Skeletal muscle satellite cell (primary cell): ENCODE data around the gene HDAC8.
"Not testable (repeated sequence)": the region's sequence is repeated elsewhere in the genome, so short reads cannot be mapped to it uniquely, and the experiment has no call there.

Source experiments
- H3K27me3 ChIP-seq: 2 replicates; pipeline ENCODE4 v1.7.0; 2013; ENCODE audit warnings: low read length; ENCODE audit not compliant: control insufficient read depth, insufficient read depth
- H3K36me3 ChIP-seq: 2 replicates; pipeline ENCODE4 v1.7.0; 2013; ENCODE audit warnings: mild to moderate bottlenecking, control low read depth, low read length; ENCODE audit not compliant: insufficient read depth
- H3K4me1 ChIP-seq: 2 replicates; pipeline ENCODE4 v1.7.0; 2013; ENCODE audit warnings: low read length; ENCODE audit not compliant: control insufficient read depth, insufficient read depth
- H3K4me2 ChIP-seq: 2 replicates; pipeline ENCODE4 v1.7.0; 2013; ENCODE audit warnings: mild to moderate bottlenecking, low read length
- H3K4me3 ChIP-seq: 2 replicates; pipeline ENCODE4 v1.7.0; 2013; ENCODE audit warnings: low read length
- H3K9ac ChIP-seq: 2 replicates; pipeline ENCODE4 v1.7.0; 2013; ENCODE audit warnings: mild to moderate bottlenecking, low read depth, low read length, moderate library complexity
- H3K9me3 ChIP-seq: replicated peaks from 2 replicates; pipeline ENCODE4 v1.7.0; 2013; ENCODE audit warnings: mild to moderate bottlenecking, control low read depth, low read length

The HDAC8 gene

GRCh38 chrX:72346302-72346949 is 226.2 kb downstream of the HDAC8 start:
- peaks cover 5% of the 10 kb centered on the region for H3K36me3 ChIP-seq
- H3K9me3 ChIP-seq: no peaks in the 10 kb centered on the region
- no peak overlapping the region for H3K9ac ChIP-seq
- no peak overlapping the region for H3K4me3 ChIP-seq
- peaks cover 9% of the 10 kb centered on the region for H3K27me3 ChIP-seq
- H3K4me2 ChIP-seq: no peak overlapping the region
- H3K4me1 ChIP-seq: no peaks in the 10 kb centered on the region

- no peaks in the 10 kb centered on the region for H3K36me3 ChIP-seq
- H3K9ac ChIP-seq: no peak overlapping the region
- no peaks in the 10 kb centered on the region for H3K9me3 ChIP-seq
- no peak overlapping the region for H3K4me2 ChIP-seq
- H3K4me3 ChIP-seq: no peak overlapping the region
- no peaks in the 10 kb centered on the region for H3K4me1 ChIP-seq
- H3K27me3 ChIP-seq: peaks cover 15% of the 10 kb centered on the region
Observed at GRCh38 chrX:72340626-72341025, 232.0 kb downstream of the HDAC8 start.

GRCh38 chrX:72340041-72340440 is 232.6 kb downstream of the HDAC8 start:
- no peak overlapping the region for H3K4me2 ChIP-seq
- H3K4me3 ChIP-seq: no peak overlapping the region
- no peak overlapping the region for H3K9ac ChIP-seq
- no peaks in the 10 kb centered on the region for H3K9me3 ChIP-seq
- H3K4me1 ChIP-seq: no peaks in the 10 kb centered on the region
- no peaks in the 10 kb centered on the region for H3K36me3 ChIP-seq
- H3K27me3 ChIP-seq: peaks cover 12% of the 10 kb centered on the region

GRCh38 chrX:72330131-72330530 is 242.5 kb downstream of the HDAC8 start:
- peaks cover 6% of the 10 kb centered on the region for H3K27me3 ChIP-seq
- no peak overlapping the region for H3K9ac ChIP-seq
- H3K4me2 ChIP-seq: no peak overlapping the region
- no peaks in the 10 kb centered on the region for H3K36me3 ChIP-seq
- no peaks in the 10 kb centered on the region for H3K9me3 ChIP-seq
- H3K4me3 ChIP-seq: no peak overlapping the region
- no peaks in the 10 kb centered on the region for H3K4me1 ChIP-seq

GRCh38 chrX:72326605-72327300 is 245.9 kb downstream of the HDAC8 start:
- peaks cover 13% of the 10 kb centered on the region for H3K27me3 ChIP-seq
- H3K9ac ChIP-seq: no peak overlapping the region
- no peaks in the 10 kb centered on the region for H3K9me3 ChIP-seq
- no peaks in the 10 kb centered on the region for H3K4me1 ChIP-seq
- no peak overlapping the region for H3K4me3 ChIP-seq
- no peaks in the 10 kb centered on the region for H3K36me3 ChIP-seq
- H3K4me2 ChIP-seq: no peak overlapping the region

- H3K4me3 ChIP-seq, H3K9me3 ChIP-seq, H3K9ac ChIP-seq, H3K36me3 ChIP-seq, H3K4me1 ChIP-seq, H3K4me2 ChIP-seq: not testable (repeated sequence)
- H3K27me3 ChIP-seq: peaks cover 40% of the 10 kb centered on the region
Observed at GRCh38 chrX:72319651-72320050, 253.0 kb downstream of the HDAC8 start.

- Histone ChIP-seq H3K9ac (no peak overlapping the region), H3K4me3 (no peak overlapping the region), H3K4me2 (no peak overlapping the region), H3K4me1 (no peaks in the 10 kb centered on the region), H3K36me3 (no peaks in the 10 kb centered on the region), H3K9me3 (no peaks in the 10 kb centered on the region), H3K27me3 (peaks cover 55% of the 10 kb centered on the region)
Observed at GRCh38 chrX:72317139-72317538, 255.5 kb downstream of the HDAC8 start.

- Histone ChIP-seq H3K9me3 (no peaks in the 10 kb centered on the region), H3K4me3 (no peak overlapping the region), H3K27me3 (peaks cover 56% of the 10 kb centered on the region), H3K36me3 (no peaks in the 10 kb centered on the region), H3K4me1 (no peaks in the 10 kb centered on the region), H3K9ac (no peak overlapping the region), H3K4me2 (no peak overlapping the region)
Observed at GRCh38 chrX:72316408-72317110, 256.1 kb downstream of the HDAC8 start.

DNA sequence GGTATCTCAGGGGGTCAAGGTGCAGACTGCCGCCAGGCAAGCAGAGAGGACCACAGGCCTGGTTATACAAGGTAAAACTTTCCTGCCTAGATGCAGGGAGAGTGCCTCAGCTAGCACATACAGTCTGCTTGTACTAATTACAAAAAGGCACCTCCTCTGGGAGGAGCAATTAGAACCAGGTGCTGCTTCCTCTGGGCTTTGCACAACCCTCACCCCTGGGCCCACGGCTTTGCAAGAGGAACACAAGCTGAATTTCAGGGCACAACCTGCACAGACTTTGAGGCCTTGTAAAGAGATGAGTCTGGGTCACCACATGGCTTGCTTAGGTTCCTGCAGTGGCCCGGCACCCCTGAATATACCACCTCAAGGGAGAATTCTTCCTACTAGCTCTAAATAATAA is 257.8 kb downstream of the HDAC8 start:
- Histone ChIP-seq H3K36me3 (no peaks in the 10 kb centered on the region), H3K4me3 (no peak overlapping the region), H3K9me3 (no peaks in the 10 kb centered on the region), H3K9ac (no peak overlapping the region), H3K4me2 (no peak overlapping the region), H3K27me3 (peaks cover 66% of the 10 kb centered on the region), H3K4me1 (no peaks in the 10 kb centered on the region)

GRCh38 chrX:72313707-72314641 is 258.7 kb downstream of the HDAC8 start:
- Histone ChIP-seq H3K4me1 (peaks cover 3% of the 10 kb centered on the region), H3K36me3 (no peaks in the 10 kb centered on the region), H3K9me3 (no peaks in the 10 kb centered on the region), H3K9ac (no peak overlapping the region), H3K4me3 (no peak overlapping the region), H3K4me2 (no peak overlapping the region), H3K27me3 (peaks cover 76% of the 10 kb centered on the region)

DNA sequence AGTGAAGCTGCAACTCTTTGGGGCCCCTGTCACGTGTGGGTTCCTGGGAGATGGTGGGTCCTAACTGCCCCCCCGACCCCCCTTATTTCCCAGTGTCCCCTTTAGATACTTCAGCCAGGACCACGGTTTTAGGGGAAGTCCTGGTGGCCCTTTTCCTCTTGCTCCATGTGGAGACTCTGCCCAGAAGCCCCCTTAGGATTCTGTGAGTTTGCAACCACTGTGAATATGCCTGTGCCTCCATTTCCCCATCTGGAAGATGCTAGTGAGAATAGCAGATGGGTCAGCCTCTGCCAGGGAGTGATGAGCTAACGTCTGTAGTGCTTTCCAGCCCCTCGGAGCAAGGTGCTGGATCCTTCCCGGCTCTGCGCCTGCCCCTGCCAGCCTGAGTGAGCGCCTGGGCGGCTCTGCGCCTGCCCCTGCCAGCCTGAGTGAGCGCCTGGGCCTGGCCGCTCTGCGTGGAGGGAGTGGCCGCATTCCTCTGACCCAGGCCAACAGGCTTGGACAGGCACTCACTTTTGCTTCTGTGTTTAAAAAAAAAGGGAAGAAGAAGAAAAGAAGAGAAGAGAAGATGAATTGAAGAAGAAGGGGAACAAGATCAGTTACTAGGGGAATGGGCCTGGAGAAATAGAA is 260.2 kb downstream of the HDAC8 start:
- no peak overlapping the region for H3K9ac ChIP-seq
- H3K4me2 ChIP-seq: no peak overlapping the region
- peaks cover 77% of the 10 kb centered on the region for H3K27me3 ChIP-seq
- H3K36me3 ChIP-seq: no peaks in the 10 kb centered on the region
- H3K4me3 ChIP-seq: no peak overlapping the region
- peaks cover 8% of the 10 kb centered on the region for H3K4me1 ChIP-seq
- H3K9me3 ChIP-seq: no peaks in the 10 kb centered on the region
